OCI-LY1 (cell line): ENCODE data around the gene ROBO1.

Experiments used
- H2AFZ ChIP-seq: fragments of 200-600 bp; sonication (generic), shearing (Covaris generic); 2 replicates; pipeline ENCODE4 v1.6.0; 2014; ENCODE audit warnings: antibody characterized with exemption, mild to moderate bottlenecking, low read length
- H3F3A ChIP-seq: fragments of 200-600 bp; sonication (generic), shearing (Covaris generic); 2 replicates; pipeline ENCODE4 v1.6.0; 2014; ENCODE audit warnings: mild to moderate bottlenecking, antibody characterized with exemption, low read length, moderate library complexity; ENCODE audit not compliant: insufficient read depth
- H3K27ac ChIP-seq: fragments of 200-600 bp; sonication (generic); 2 replicates; pipeline ENCODE4 v1.5.1; 2014; ENCODE audit warnings: low read length, mixed run types, mild to moderate bottlenecking, low read depth; ENCODE audit not compliant: poor library complexity, severe bottlenecking
- H3K27me3 ChIP-seq: fragments of 200-600 bp; sonication (generic); 2 replicates; pipeline ENCODE4 v1.6.0; 2014; ENCODE audit warnings: antibody characterized with exemption, mild to moderate bottlenecking, low read length, moderate library complexity; ENCODE audit not compliant: insufficient read depth
- H3K36me3 ChIP-seq: fragments of 200-600 bp; sonication (generic); 2 replicates; pipeline ENCODE4 v1.6.1; 2014; ENCODE audit warnings: mild to moderate bottlenecking, antibody characterized with exemption, low read length, moderate library complexity, mixed read lengths; ENCODE audit not compliant: insufficient read depth
- H3K4me1 ChIP-seq: fragments of 200-600 bp; sonication (generic); 2 replicates; pipeline ENCODE4 v1.5.1; 2014; ENCODE audit warnings: mild to moderate bottlenecking, low read length, moderate library complexity; ENCODE audit not compliant: insufficient read depth, severe bottlenecking
- H3K4me2 ChIP-seq: fragments of 200-600 bp; sonication (generic), shearing (Covaris generic); 2 replicates; pipeline ENCODE4 v1.6.1; 2014; ENCODE audit warnings: low read length
- H3K4me3 ChIP-seq: fragments of 200-600 bp; sonication (generic); 2 replicates; pipeline ENCODE4 v1.5.1; 2014; ENCODE audit warnings: low read length, low read depth, mild to moderate bottlenecking, mixed read lengths; ENCODE audit not compliant: poor library complexity, severe bottlenecking
- H3K79me2 ChIP-seq: fragments of 200-600 bp; shearing (Covaris generic); 2 replicates; pipeline ENCODE4 v1.6.1; 2016; ENCODE audit warnings: mixed run types, low read length, mixed read lengths; ENCODE audit not compliant: insufficient read depth
- H3K9ac ChIP-seq: fragments of 200-600 bp; sonication (generic), shearing (Covaris generic); 2 replicates; pipeline ENCODE4 v1.6.1; 2014; ENCODE audit warnings: mild to moderate bottlenecking, low read length, mixed read lengths
- H3K9me2 ChIP-seq: fragments of 200-600 bp; sonication (generic), shearing (Covaris generic); 2 replicates; pipeline ENCODE4 v1.6.1; 2014; ENCODE audit warnings: low read depth, mild to moderate bottlenecking, low read length, mixed read lengths
- H3K9me3 ChIP-seq: fragments of 200-600 bp; shearing (Covaris generic); 2 replicates; pipeline ENCODE4 v1.6.1; 2014; ENCODE audit warnings: low read length, mixed read lengths
- H4K20me1 ChIP-seq: fragments of 200-600 bp; sonication (generic), shearing (Covaris generic); 2 replicates; pipeline ENCODE4 v1.6.0; 2016; ENCODE audit warnings: mild to moderate bottlenecking, low read length; ENCODE audit not compliant: insufficient read depth
- EZH2 ChIP-seq: fragments of 200-600 bp; sonication (generic), shearing (Covaris generic); IDR thresholded peaks from 2 replicates; pipeline ENCODE4 v1.8.0; 2017; ENCODE audit warnings: borderline replicate concordance, mixed run types, mild to moderate bottlenecking, antibody characterized with exemption, low read length, moderate library complexity, mixed read lengths
- TF ChIP-seq, protein P1 (sequence below): fragments of 200-600 bp; sonication (generic), shearing (Covaris generic); IDR thresholded peaks from 2 replicates; pipeline ENCODE4 v1.5.1; 2017; ENCODE audit warnings: mild to moderate bottlenecking, antibody characterized with exemption, low read length, moderate library complexity, mixed read lengths

Gene ROBO1

DNA sequence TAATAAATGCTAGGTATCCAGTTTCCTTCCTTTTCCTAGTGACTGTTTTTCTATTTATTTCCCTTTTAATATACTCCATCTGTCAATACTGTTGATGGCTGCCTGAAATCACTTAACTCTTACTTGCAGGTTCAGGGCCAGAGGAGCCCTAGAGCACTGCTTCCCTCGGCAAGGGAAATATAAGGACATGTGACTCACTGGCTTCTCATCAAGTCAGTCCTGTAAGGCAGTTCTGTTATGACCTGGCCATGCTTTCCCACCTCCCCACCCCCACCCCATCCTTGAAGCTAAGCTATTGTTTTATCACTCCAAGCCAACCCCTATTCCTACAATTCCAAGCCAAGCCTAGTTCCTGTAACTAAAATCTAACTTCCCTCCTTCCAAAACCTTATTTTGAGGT is 800.7 kb downstream of the ROBO1 start:
- Histone ChIP-seq H3K27ac (no peak overlapping the region), H3K9ac (no peak overlapping the region), H4K20me1 (no peaks in the 10 kb centered on the region), H3K4me2 (no peak overlapping the region), H3K36me3 (no peaks in the 10 kb centered on the region), H3F3A (no peaks in the 10 kb centered on the region), H3K27me3 (no peaks in the 10 kb centered on the region), H2AFZ (no peak overlapping the region), H3K4me1 (no peaks in the 10 kb centered on the region), H3K9me2 (no peaks in the 10 kb centered on the region), H3K9me3 (no peaks in the 10 kb centered on the region), H3K79me2 (no peaks in the 10 kb centered on the region), H3K4me3 (no peak overlapping the region)
- TF ChIP-seq EZH2, result no peak
- TF ChIP-seq, protein P1, sequence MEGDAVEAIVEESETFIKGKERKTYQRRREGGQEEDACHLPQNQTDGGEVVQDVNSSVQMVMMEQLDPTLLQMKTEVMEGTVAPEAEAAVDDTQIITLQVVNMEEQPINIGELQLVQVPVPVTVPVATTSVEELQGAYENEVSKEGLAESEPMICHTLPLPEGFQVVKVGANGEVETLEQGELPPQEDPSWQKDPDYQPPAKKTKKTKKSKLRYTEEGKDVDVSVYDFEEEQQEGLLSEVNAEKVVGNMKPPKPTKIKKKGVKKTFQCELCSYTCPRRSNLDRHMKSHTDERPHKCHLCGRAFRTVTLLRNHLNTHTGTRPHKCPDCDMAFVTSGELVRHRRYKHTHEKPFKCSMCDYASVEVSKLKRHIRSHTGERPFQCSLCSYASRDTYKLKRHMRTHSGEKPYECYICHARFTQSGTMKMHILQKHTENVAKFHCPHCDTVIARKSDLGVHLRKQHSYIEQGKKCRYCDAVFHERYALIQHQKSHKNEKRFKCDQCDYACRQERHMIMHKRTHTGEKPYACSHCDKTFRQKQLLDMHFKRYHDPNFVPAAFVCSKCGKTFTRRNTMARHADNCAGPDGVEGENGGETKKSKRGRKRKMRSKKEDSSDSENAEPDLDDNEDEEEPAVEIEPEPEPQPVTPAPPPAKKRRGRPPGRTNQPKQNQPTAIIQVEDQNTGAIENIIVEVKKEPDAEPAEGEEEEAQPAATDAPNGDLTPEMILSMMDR, result no peak

DNA sequence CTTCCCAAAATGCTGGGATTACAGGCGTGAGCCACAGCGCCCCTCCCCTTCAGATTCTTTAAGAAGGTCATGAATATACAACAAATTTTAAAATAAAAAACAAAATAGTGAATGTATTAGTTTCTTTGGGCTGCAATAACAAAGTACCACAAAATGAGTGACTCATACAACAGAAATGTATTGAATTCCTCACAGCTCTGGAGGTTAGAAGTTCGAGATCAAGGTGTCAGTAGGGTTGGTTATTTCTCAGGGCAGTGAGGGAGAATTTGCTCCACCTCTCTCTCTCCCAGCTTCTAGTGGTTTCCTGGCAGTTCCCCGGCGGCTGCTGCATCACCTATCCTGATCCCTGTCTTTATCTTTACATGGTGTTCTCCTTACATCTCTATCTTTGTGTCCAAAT is 804.0 kb downstream of the ROBO1 start:
- no peak overlapping the region for H3K27ac ChIP-seq
- H3K9ac ChIP-seq, result no peak overlapping the region
- H3K9me2 ChIP-seq, result no peaks in the 10 kb centered on the region
- no peak overlapping the region for H3K4me3 ChIP-seq
- TF ChIP-seq, protein P1, result no peak
- TF ChIP-seq EZH2, result no peak
- H3K4me1 ChIP-seq, result no peaks in the 10 kb centered on the region
- H4K20me1 ChIP-seq, result no peaks in the 10 kb centered on the region
- H3F3A ChIP-seq, result no peaks in the 10 kb centered on the region
- H3K27me3 ChIP-seq, result no peaks in the 10 kb centered on the region
- no peaks in the 10 kb centered on the region for H3K79me2 ChIP-seq
- no peaks in the 10 kb centered on the region for H3K36me3 ChIP-seq
- no peak overlapping the region for H3K4me2 ChIP-seq
- no peaks in the 10 kb centered on the region for H3K9me3 ChIP-seq
- no peak overlapping the region for H2AFZ ChIP-seq

DNA sequence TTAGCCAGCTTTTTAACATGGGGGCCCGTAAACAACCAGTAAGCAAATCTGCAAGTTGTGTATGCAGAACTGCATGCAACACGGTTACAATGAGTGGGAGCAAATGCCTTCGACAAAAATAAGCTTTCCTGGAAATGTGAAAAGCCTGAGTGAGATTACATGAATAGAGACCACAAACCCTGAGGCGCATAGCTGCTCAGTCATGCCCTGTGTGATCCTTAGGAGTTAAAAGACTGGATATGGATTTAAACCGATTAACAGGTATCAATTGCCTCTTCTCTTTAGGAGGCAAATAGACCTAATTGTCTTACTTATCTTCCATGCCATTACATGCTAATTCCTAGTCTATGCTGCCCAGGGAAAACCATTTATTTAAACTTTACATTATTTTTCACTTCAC is 810.3 kb downstream of the ROBO1 start:
- no peak overlapping the region for H3K4me3 ChIP-seq
- no peaks in the 10 kb centered on the region for H3K4me1 ChIP-seq
- no peaks in the 10 kb centered on the region for H3K9me2 ChIP-seq
- no peaks in the 10 kb centered on the region for H4K20me1 ChIP-seq
- no peak overlapping the region for H2AFZ ChIP-seq
- H3K79me2 ChIP-seq, result no peaks in the 10 kb centered on the region
- no peaks in the 10 kb centered on the region for H3K9me3 ChIP-seq
- H3K4me2 ChIP-seq, result no peak overlapping the region
- no peaks in the 10 kb centered on the region for H3F3A ChIP-seq
- no peak overlapping the region for H3K9ac ChIP-seq
- no peak for TF ChIP-seq EZH2
- TF ChIP-seq, protein P1, result no peak
- no peaks in the 10 kb centered on the region for H3K27me3 ChIP-seq
- no peak overlapping the region for H3K27ac ChIP-seq
- H3K36me3 ChIP-seq, result no peaks in the 10 kb centered on the region
